ENCODE data around the gene NR2F1-AS1. TPM values are rescaled to one million over a fixed set of nuclear protein-coding genes. Genes with fewer than 3 reads are reported as not detected.

Gene NR2F1-AS1
- total RNA-seq, 1 experiment from 2014 or later, result 1.5 TPM

- no peak overlapping the region for H3K27ac Mint-ChIP-seq
- ChIA-PET CTCF (no interaction called here), POLR2A (no interaction called here)
- TF ChIP-seq E2F5 (CRISPR knock-in tag; IDR thresholded peaks at IDR 0.05) (no peak), STAT6 (CRISPR knock-in tag; conservative IDR thresholded peaks at IDR 0.05; ENCODE audit: low read depth) (no peak), MAX (CRISPR knock-in tag; IDR thresholded peaks at IDR 0.05) (no peak), ZNF512 (CRISPR knock-in tag; IDR thresholded peaks at IDR 0.05; ENCODE audit: borderline replicate concordance) (no peak), ZNF281 (CRISPR knock-in tag; IDR thresholded peaks at IDR 0.05) (no peak), ATF2 (CRISPR knock-in tag; IDR thresholded peaks at IDR 0.05; ENCODE audit: borderline replicate concordance, low read depth) (no peak), RORB (CRISPR knock-in tag; IDR thresholded peaks at IDR 0.05) (no peak), ZMAT4 (CRISPR knock-in tag; IDR thresholded peaks at IDR 0.05) (no peak), TEAD1 (CRISPR knock-in tag; IDR thresholded peaks at IDR 0.05) (no peak), PRRX2 (CRISPR knock-in tag; IDR thresholded peaks at IDR 0.05) (no peak), FOXP4 (CRISPR knock-in tag; IDR thresholded peaks at IDR 0.05) (no peak), HMGXB4 (CRISPR knock-in tag; IDR thresholded peaks at IDR 0.05) (no peak), KAT7 (CRISPR knock-in tag; IDR thresholded peaks at IDR 0.05; ENCODE audit: borderline replicate concordance) (no peak), FOXJ3 (CRISPR knock-in tag; IDR thresholded peaks at IDR 0.05; ENCODE audit: borderline replicate concordance) (no peak), ZNF671 (CRISPR knock-in tag; IDR thresholded peaks at IDR 0.05) (no peak), ATF6 (CRISPR knock-in tag; IDR thresholded peaks at IDR 0.05) (no peak)
- peaks cover 5% of the 10 kb centered on the region for H3K9me3 Mint-ChIP-seq
- no peaks in the 10 kb centered on the region for H3K36me3 Mint-ChIP-seq
- DNase-seq (ENCODE audit: low spot score) (no peak), ATAC-seq (no peak)
- H3K4me3 Mint-ChIP-seq, result no peak overlapping the region
- no peaks in the 10 kb centered on the region for H3K27me3 Mint-ChIP-seq (ENCODE audit: low read depth)
- no peaks in the 10 kb centered on the region for H3K4me1 Mint-ChIP-seq
Observed at GRCh38 chr5:93545872-93546271, 35.1 kb downstream of the NR2F1-AS1 start.
